ENCODE data around the gene ADCY1. TPM values are rescaled to one million over a fixed set of nuclear protein-coding genes. Genes with fewer than 3 reads are reported as not detected.

Gene ADCY1
- total and polyA plus RNA-seq, 5 donors from 2014 or later: not detected

- DNase-seq: no peak
- no peak for ATAC-seq (ENCODE audit: low read depth in 2 of 2)
These were observed 3.9 kb downstream of the ADCY1 start for GRCh38 chr7:45578022-45578421.

GRCh38 chr7:45578467-45578866 is 4.3 kb downstream of the ADCY1 start:
- peaks cover 0 to 3% (median 0%) of the 10 kb centered on the region in 4 donors for H3K4me1 Mint-ChIP-seq
- H3K27me3 Mint-ChIP-seq: peaks cover 24% of the 10 kb centered on the region
- peaks cover 0 to 3% (median 0%) of the 10 kb centered on the region in 7 donors for H3K9me3 Mint-ChIP-seq
- ATAC-seq (ENCODE audit: low read depth in 2 of 2) (no peak), DNase-seq (no peak)
- Histone ChIP-seq H3K4me1 (ENCODE audit: control insufficient read depth, insufficient read depth, low read length, poor library complexity, severe bottlenecking) (no peaks in the 10 kb centered on the region), H3K36me3 (ENCODE audit: control insufficient read depth, insufficient read depth, low read length) (no peaks in the 10 kb centered on the region), H3K9me3 (ENCODE audit: control insufficient read depth in 2 of 2, low read length in 2 of 2) (no peaks in the 10 kb centered on the region), H3K27ac (ENCODE audit: insufficient read depth, low read length, poor library complexity, severe bottlenecking) (no peak overlapping the region), H3K4me3 (ENCODE audit: low read depth, low read length) (no peak overlapping the region), H3K27me3 (ENCODE audit: control insufficient read depth, insufficient read depth, low read length) (no peaks in the 10 kb centered on the region)
- H3K36me3 Mint-ChIP-seq: no peaks in the 10 kb centered on the region
- no peak overlapping the region for H3K4me3 Mint-ChIP-seq
- H3K27ac Mint-ChIP-seq: no peak overlapping the region

More at GRCh38 chr7:45578022-45578421, 3.9 kb downstream of the ADCY1 start:
- Histone ChIP-seq H3K27me3 (ENCODE audit: control insufficient read depth, insufficient read depth, low read length) (no peaks in the 10 kb centered on the region), H3K9me3 (ENCODE audit: control insufficient read depth in 2 of 2, low read length in 2 of 2) (no peaks in the 10 kb centered on the region), H3K36me3 (ENCODE audit: control insufficient read depth, insufficient read depth, low read length) (no peaks in the 10 kb centered on the region), H3K27ac (ENCODE audit: insufficient read depth, low read length, poor library complexity, severe bottlenecking) (no peak overlapping the region), H3K4me3 (ENCODE audit: low read depth, low read length) (no peak overlapping the region), H3K4me1 (ENCODE audit: control insufficient read depth, insufficient read depth, low read length, poor library complexity, severe bottlenecking) (no peaks in the 10 kb centered on the region)
- peaks cover 0 to 4% (median 0%) of the 10 kb centered on the region in 7 donors for H3K9me3 Mint-ChIP-seq
- no peaks in the 10 kb centered on the region for H3K36me3 Mint-ChIP-seq
- no peak overlapping the region for H3K27ac Mint-ChIP-seq
- peaks cover 28% of the 10 kb centered on the region for H3K27me3 Mint-ChIP-seq
- H3K4me1 Mint-ChIP-seq: peaks cover 0 to 8% (median 0%) of the 10 kb centered on the region in 4 donors
- no peak overlapping the region for H3K4me3 Mint-ChIP-seq

DNA sequence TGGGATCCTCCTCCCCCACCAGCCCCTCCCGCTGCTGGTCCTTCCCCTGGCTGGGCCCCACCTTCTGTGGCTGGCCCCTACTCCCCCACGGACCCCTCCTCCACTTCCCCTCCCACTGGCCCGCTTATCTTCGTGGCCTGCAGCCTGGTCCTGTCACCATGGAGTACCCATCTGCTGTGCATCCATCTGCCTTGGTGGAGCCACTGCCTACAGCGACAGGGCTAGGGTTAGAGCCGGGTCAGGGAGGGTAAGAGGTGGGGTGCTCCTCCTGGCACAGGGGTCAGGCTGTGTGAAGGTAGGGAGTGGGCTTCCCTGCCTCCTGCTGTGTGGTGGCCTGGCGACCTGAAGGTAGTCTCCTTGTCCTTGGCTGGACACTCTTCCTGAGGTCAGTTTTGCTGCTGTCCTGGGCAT is 5.2 kb downstream of the ADCY1 start:
- DNase-seq: no peak
- no peaks in the 10 kb centered on the region for H3K27me3 ChIP-seq (ENCODE audit: control insufficient read depth, insufficient read depth, low read length)
- Mint-ChIP-seq H3K9me3 (no peaks in the 10 kb centered on the region), H3K4me3 (no peak overlapping the region), H3K4me1 (no peaks in the 10 kb centered on the region), H3K27ac (no peak overlapping the region), H3K27me3 (peaks cover 18% of the 10 kb centered on the region), H3K36me3 (no peaks in the 10 kb centered on the region)
- no peak for ATAC-seq (ENCODE audit: low read depth in 2 of 2)
- no peaks in the 10 kb centered on the region for H3K9me3 ChIP-seq (ENCODE audit: control insufficient read depth in 2 of 2, low read length in 2 of 2)
- no peak overlapping the region for H3K27ac ChIP-seq (ENCODE audit: insufficient read depth, low read length, poor library complexity, severe bottlenecking)
- no peak overlapping the region for H3K4me3 ChIP-seq (ENCODE audit: low read depth, low read length)
- no peaks in the 10 kb centered on the region for H3K4me1 ChIP-seq (ENCODE audit: control insufficient read depth, insufficient read depth, low read length, poor library complexity, severe bottlenecking)
- H3K36me3 ChIP-seq (ENCODE audit: control insufficient read depth, insufficient read depth, low read length): no peaks in the 10 kb centered on the region

- no peak overlapping the region for H3K4me3 ChIP-seq (ENCODE audit: low read depth, low read length)
- no peak overlapping the region for H3K27ac ChIP-seq (ENCODE audit: insufficient read depth, low read length, poor library complexity, severe bottlenecking)
- no peaks in the 10 kb centered on the region for H3K36me3 ChIP-seq (ENCODE audit: control insufficient read depth, insufficient read depth, low read length)
- Mint-ChIP-seq H3K4me3 (no peak overlapping the region), H3K27ac (no peak overlapping the region), H3K4me1 (no peaks in the 10 kb centered on the region), H3K9me3 (no peaks in the 10 kb centered on the region), H3K27me3 (peaks cover 14% of the 10 kb centered on the region), H3K36me3 (no peaks in the 10 kb centered on the region)
- DNase-seq (no peak), ATAC-seq (ENCODE audit: low read depth in 2 of 2) (no peak)
- H3K9me3 ChIP-seq (ENCODE audit: control insufficient read depth in 2 of 2, low read length in 2 of 2): no peaks in the 10 kb centered on the region
- H3K4me1 ChIP-seq (ENCODE audit: control insufficient read depth, insufficient read depth, low read length, poor library complexity, severe bottlenecking): no peaks in the 10 kb centered on the region
- no peaks in the 10 kb centered on the region for H3K27me3 ChIP-seq (ENCODE audit: control insufficient read depth, insufficient read depth, low read length)
These were observed 6.1 kb downstream of the ADCY1 start for GRCh38 chr7:45580053-45580872.

- no peak for DNase-seq
- Mint-ChIP-seq H3K9me3 (no peaks in the 10 kb centered on the region), H3K4me3 (no peak overlapping the region)
These were observed 7.2 kb downstream of the ADCY1 start for GRCh38 chr7:45581271-45581780.

DNA sequence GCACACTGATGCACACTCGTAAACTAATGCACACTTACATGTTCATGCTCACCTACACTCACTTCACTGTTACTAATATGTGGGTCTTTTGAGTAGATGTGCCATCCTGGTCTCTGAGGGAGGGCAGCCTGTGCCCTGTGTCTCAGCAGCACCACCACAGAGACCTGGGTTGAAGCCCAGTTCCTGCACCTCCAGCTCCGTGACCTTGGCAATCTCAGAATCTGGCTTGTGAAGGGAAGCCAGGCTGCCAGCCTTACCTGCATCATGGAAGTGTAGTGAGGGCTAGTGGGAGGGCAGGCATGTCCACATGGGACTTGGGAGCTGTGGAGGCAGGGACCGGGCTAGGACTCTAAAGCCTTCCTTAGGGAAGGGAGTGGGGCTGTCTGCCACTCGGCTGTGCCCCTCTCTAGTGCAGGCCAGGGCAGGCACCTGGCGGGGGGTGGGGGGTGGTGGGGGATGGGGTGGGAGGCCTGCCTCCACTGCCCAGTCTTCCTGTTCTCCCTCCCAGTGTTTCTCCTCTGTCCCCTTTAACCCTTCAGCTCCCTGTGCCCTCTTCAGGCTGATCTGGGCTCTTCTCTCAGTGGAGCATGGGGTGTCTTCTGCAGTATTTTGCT is 8.1 kb downstream of the ADCY1 start:
- H3K27me3 Mint-ChIP-seq: no peaks in the 10 kb centered on the region
- peaks cover 0 to 3% (median 0%) of the 10 kb centered on the region in 7 donors for H3K9me3 Mint-ChIP-seq

More at GRCh38 chr7:45581271-45581780, 7.2 kb downstream of the ADCY1 start:
- H3K27me3 ChIP-seq (ENCODE audit: control insufficient read depth, insufficient read depth, low read length): no peaks in the 10 kb centered on the region
- Mint-ChIP-seq H3K4me1 (no peaks in the 10 kb centered on the region), H3K27ac (no peak overlapping the region), H3K27me3 (peaks cover 5% of the 10 kb centered on the region), H3K36me3 (no peaks in the 10 kb centered on the region)
- H3K4me3 ChIP-seq (ENCODE audit: low read depth, low read length): no peak overlapping the region
- no peaks in the 10 kb centered on the region for H3K36me3 ChIP-seq (ENCODE audit: control insufficient read depth, insufficient read depth, low read length)
- H3K9me3 ChIP-seq (ENCODE audit: control insufficient read depth in 2 of 2, low read length in 2 of 2): no peaks in the 10 kb centered on the region
- H3K4me1 ChIP-seq (ENCODE audit: control insufficient read depth, insufficient read depth, low read length, poor library complexity, severe bottlenecking): no peaks in the 10 kb centered on the region
- H3K27ac ChIP-seq (ENCODE audit: insufficient read depth, low read length, poor library complexity, severe bottlenecking): no peak overlapping the region
- no peak for ATAC-seq (ENCODE audit: low read depth in 2 of 2)

GRCh38 chr7:45582868-45583277 is 8.7 kb downstream of the ADCY1 start:
- peaks cover 0 to 3% (median 0%) of the 10 kb centered on the region in 7 donors for H3K9me3 Mint-ChIP-seq
- H3K4me3 ChIP-seq (ENCODE audit: low read depth, low read length): no peak overlapping the region
- no peaks in the 10 kb centered on the region for H3K4me1 Mint-ChIP-seq
- no peaks in the 10 kb centered on the region for H3K4me1 ChIP-seq (ENCODE audit: control insufficient read depth, insufficient read depth, low read length, poor library complexity, severe bottlenecking)
- no peak overlapping the region for H3K27ac Mint-ChIP-seq
- H3K27me3 ChIP-seq (ENCODE audit: control insufficient read depth, insufficient read depth, low read length): no peaks in the 10 kb centered on the region
- no peaks in the 10 kb centered on the region for H3K27me3 Mint-ChIP-seq
- H3K36me3 Mint-ChIP-seq: no peaks in the 10 kb centered on the region
- H3K36me3 ChIP-seq (ENCODE audit: control insufficient read depth, insufficient read depth, low read length): no peaks in the 10 kb centered on the region
- H3K9me3 ChIP-seq (ENCODE audit: control insufficient read depth in 2 of 2, low read length in 2 of 2): no peaks in the 10 kb centered on the region
- no peak overlapping the region for H3K27ac ChIP-seq (ENCODE audit: insufficient read depth, low read length, poor library complexity, severe bottlenecking)
- H3K4me3 Mint-ChIP-seq: no peak overlapping the region
- no peak for ATAC-seq (ENCODE audit: low read depth in 2 of 2)
- DNase-seq: no peak

More for the DNA sequence above, 8.1 kb downstream of the ADCY1 start:
- no peaks in the 10 kb centered on the region for H3K9me3 ChIP-seq (ENCODE audit: control insufficient read depth in 2 of 2, low read length in 2 of 2)
- H3K27ac ChIP-seq (ENCODE audit: insufficient read depth, low read length, poor library complexity, severe bottlenecking): no peak overlapping the region
- H3K36me3 ChIP-seq (ENCODE audit: control insufficient read depth, insufficient read depth, low read length): no peaks in the 10 kb centered on the region
- no peak overlapping the region for H3K4me3 ChIP-seq (ENCODE audit: low read depth, low read length)
- H3K4me1 ChIP-seq (ENCODE audit: control insufficient read depth, insufficient read depth, low read length, poor library complexity, severe bottlenecking): no peaks in the 10 kb centered on the region
- Mint-ChIP-seq H3K27ac (peak overlapping the region in 1 of 3 donors; percentile 56), H3K4me1 (no peaks in the 10 kb centered on the region), H3K4me3 (no peak overlapping the region), H3K36me3 (no peaks in the 10 kb centered on the region)
- H3K27me3 ChIP-seq (ENCODE audit: control insufficient read depth, insufficient read depth, low read length): no peaks in the 10 kb centered on the region
- DNase-seq (no peak), ATAC-seq (ENCODE audit: low read depth in 2 of 2) (no peak)
